ENCODE data around the gene LYPD4.

DNA sequence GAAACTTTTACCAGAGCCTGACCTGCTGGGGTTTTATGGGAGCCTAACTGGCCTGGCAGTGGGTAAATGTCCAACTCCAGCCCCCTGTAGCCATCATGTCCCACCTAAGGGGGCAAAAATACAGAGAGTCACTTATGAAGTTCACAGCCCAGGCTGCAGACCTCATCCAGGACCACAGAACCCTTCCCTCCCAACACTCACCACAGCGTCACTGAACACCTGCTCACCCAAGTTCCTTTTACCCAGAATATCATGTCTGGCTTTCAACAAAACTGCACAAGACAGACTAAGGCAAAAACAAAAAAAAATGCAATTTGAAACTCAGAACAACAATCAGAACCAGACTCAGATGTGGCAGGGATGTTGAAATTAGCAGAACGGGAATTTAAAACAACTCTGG is 41.7 kb downstream of the LYPD4 start:
- no peak for TF ChIP-seq EZH2 (IDR thresholded peaks at IDR 0.05)
- no peak for TF ChIP-seq CTCF (IDR thresholded peaks at IDR 0.05)
